HG03139 (cell line): ENCODE measurements around the gene FXYD3.
"Not testable (repeated sequence)": the region's sequence is repeated elsewhere in the genome, so short reads cannot be mapped to it uniquely, and the experiment has no call there.

ENCODE experiments used
- ATAC-seq: cut with Tn5 transposase; IDR thresholded peaks from one replicate; pipeline ENCODE4 v1.9.1; 2021; ENCODE audit not compliant: unreplicated experiment

Gene FXYD3

DNA sequence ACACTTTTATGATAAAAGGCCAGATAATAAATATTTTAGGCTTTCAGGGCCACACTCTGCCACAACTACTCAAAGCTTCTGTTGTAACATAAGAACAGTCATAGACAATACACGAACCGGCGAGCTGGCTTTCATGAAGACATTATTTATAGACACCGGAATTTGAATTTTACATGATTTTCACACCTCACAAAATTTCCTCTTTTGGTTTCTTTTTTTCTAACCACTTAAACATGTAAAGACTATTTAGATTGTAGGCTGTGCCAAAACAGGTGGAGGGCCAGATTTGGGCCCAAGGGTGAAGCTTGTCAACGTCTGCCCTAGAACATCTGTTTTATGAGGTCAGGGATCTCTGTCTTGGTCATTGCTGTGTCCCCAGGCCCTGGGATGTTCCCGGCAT lies 29.7 kb upstream of the FXYD3 start:
- no peak for ATAC-seq

DNA sequence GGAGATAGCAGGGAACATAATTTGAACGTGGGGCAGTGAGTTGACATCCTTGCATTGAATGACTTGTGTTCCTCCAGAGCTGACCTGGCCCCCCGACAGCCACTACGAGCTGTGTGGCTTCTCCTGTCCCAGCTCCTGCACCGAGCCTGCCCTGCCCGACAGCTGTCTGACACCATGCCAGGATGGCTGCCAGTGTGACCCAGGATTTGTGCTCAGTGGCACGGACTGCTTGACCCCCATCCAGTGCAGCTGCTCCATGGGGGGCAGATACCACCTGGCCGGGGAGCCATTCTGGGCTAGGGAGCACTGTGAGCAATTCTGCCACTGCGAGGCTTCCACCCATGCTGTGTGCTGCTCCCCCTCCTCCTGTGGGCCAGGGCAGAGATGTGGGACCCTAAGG lies 29.2 kb upstream of the FXYD3 start:
- ATAC-seq = no peak

DNA sequence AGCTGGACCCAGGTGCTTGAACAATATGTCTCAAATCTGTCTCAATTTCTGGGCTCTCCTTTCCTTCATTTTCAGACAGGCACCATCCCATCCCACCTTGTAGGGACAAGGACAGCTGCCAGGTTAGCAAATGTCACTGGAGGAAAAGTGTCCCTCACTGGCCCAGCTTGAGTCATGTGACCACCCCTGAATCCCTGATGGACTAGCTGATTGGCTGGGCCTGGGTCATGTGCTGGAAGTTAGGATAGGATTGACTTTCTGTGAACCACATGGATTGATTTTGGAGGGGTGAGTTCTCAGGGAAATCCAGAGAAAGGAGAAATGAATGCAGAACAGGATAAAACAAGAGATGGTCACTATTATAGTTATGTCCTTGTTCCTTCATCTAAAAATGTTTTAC lies 28.2 kb upstream of the FXYD3 start:
- ATAC-seq = no peak

- ATAC-seq = no peak
Measured at GRCh38 chr19:35088131-35088913, 27.3 kb upstream of the FXYD3 start.

- no peak for ATAC-seq
Measured at GRCh38 chr19:35089554-35089953, 26.1 kb upstream of the FXYD3 start.

DNA sequence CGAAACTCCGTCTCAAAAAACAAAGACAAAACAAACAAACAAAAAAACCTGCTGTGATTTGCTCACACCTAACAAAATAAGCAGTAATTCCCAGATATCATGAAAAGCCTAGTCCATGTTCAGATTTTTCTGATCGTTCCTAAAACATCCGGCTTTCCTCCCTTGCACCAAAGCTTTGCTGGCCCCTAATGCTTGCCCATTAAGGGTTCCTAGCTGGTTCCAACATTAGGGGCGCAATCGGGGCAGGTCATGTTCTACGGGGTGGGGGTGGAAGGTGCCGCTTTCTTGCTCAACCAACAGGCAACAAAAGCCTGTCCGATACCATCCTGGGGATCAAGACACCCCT lies 25.5 kb upstream of the FXYD3 start:
- ATAC-seq = no peak

DNA sequence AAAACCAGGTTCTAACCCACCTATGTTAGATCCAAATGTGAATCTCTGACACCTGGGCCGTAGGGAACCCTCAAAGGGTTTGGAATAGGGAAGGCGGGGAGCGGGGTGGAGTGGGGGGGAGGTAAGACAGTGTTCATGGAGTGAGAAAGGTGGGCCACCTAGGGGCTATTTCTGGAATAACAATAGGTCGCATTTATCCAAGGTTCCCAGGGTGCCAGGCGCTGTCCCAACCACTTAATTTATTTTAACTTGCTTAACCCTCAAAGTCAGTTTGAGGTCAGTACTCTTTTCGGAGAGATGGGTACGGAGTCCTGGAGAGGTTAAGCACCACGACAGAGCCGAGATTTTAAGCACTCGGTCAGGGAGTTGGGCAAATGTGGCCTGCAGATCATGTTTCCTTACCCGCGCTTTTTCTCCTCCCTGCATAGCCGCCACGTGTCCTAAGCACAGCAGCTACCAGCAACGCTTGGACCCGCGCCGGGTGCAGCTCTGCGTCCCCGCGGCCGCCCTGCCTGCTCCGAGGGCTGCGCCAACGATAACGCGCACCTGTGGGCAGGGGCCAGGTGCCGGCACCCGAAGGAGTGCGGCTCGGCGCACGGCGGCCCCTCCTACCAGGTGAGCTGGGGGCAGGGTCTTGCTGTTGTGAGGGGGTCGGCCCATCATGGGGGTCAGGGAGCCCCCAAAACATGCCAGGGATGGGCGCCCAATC lies 25.0 kb upstream of the FXYD3 start:
- ATAC-seq = no peak

DNA sequence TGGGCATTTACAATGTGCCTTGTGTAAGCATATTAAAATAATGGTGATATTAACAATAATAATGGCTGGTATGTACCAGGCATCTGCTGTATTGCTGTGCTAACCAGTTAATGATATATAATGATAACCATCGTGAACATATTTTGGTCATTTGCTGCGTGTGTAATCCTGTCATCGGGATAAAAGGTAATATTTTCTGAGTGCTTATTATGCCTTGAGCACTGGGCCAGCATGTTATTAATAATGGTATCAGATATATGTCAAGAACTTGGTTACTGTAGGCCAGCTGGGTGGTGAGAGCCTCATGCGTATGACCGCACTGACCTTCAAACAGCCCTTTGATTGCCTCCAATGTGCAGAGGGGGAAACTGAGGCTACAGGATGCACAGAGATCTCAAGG lies 22.2 kb upstream of the FXYD3 start:
- ATAC-seq = no peak

GRCh38 chr19:35093941-35094647 lies 21.5 kb upstream of the FXYD3 start:
- ATAC-seq = no peak

- no peak for ATAC-seq
Measured at GRCh38 chr19:35094656-35095055, 21.0 kb upstream of the FXYD3 start.

DNA sequence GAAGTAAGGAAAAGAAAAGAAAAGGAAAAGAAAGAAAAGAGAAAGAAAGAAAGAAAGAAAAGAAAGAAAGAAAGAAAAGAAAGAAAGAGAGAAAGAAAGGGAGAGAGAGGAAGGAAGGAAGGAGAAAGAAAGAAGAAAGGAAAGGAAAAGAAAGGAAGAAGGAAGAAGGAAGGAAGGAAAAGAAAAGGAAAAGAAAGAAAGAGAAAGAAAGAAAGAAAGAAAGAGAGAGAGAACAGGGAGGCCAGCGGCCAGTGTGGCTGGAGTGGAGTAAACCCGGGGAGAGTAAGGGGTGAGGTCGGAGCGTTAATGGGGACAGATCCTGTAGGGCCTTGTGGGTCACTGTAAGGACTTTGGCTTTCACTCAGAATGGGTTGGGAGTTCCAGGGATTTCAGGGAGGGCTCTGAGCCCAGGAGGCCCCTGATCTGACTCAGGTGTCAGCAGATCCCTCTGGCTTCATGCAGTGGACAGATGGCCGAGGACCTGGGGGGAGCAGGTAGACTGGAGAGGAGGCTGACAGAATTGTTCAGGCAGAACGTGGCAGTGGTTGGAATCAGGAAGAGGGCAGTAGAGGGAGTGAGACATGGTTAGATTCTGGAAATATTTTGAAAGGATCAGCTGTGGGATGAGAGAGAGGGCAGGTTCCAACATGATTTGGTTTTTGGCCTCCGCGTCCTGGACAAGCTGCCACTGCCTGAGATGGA lies 19.8 kb upstream of the FXYD3 start:
- no peak for ATAC-seq

DNA sequence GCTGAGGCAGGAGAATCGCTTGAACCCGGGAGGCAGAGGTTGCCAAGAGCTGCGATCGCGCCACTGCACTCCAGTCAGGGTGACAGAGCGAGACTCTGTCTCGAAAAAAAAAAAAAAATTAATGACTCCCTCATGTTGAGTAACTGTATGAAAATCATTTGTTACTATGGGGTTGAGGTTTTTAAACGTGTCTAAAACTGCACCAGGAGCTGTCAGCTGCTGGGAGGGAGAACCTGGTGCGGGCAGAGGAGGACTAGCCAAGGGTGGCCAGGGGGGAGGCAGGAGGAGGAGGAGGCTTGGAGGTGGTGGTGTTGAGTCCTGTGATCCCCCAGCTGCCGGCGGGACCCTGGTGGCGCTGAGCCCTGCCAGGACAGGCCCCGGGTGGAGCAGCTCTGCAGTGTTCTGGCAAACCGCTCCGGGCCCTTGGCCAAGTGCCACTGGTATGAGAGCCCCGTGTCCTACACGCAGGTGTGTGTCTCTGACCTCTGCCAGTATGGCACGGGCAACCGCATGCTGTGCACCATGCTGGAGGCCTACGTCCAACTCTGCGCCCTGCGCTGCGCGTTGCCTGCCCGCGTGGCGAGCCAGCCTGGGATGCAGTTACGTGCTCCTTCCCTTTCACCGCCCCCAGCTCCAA lies 17.1 kb upstream of the FXYD3 start:
- ATAC-seq = no peak

- no peak for ATAC-seq
Measured at GRCh38 chr19:35099155-35099896, 16.3 kb upstream of the FXYD3 start.

- ATAC-seq = no peak
Measured at GRCh38 chr19:35099897-35100275, 15.7 kb upstream of the FXYD3 start.

DNA sequence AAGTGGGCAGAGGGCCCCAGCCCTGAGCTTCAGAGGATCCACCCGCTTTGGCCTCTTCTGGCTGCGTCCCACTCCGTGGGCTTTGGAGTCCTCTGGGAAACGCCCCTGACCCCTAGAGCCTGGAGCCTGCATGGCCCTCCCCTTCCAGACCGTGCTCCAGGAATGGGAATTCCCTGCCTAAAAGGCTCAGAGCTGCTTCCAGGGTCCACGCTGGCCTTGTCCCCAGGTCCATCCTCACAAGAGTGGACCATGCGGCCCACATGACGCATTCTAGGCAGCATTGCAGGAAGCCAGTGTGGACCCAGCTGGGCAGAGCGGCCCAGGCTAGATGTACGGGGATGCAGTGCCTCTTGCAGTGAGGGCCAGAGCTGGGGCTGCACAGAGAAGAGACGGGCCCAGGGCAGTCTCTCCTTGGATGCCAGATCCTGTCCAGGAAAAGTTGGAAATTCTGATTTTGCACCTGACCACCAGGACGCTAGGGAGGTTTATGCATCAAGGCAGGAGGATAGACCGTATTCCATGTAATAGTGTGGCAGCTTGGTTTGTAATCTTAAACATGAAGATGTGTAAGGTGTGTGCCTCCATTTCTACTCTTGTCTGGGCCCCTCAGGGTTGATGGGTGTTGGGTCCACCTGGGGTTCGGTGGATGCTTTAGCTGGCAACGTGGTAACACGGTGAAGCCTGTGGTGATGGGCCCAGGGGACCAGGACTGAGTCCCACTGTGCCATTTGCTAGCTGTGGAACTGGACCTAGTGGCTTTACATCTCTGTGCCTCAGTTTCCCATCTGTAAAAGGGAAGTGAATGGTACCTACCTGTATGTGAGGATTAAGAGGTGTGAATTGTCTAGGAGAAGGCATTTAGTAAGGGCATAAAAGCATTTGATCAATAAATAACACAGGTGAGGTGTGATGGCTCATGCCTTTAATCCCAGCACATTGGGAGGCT lies 14.8 kb upstream of the FXYD3 start:
- ATAC-seq = no peak

GRCh38 chr19:35101949-35102348 lies 13.7 kb upstream of the FXYD3 start:
- not testable (repeated sequence) for ATAC-seq

DNA sequence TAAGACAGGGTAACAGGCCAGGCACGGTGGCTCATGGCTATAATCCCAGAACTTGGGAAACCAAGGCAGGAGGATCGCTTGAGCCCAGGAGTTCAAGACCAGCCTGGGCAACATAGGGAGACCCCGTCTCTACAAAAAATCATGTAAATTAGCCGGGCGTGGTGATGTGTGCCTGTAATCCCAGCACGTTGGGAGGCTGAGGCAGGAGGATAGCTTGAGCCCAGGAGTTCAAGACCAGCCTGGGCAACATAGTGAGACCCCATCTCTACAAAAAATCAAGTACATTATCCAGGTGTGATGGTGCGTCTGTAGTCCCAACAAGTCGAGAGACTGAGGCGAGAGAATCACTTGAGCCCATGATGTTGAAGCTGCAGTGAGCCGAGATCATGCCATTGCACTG lies 12.0 kb upstream of the FXYD3 start:
- ATAC-seq = not testable (repeated sequence)

DNA sequence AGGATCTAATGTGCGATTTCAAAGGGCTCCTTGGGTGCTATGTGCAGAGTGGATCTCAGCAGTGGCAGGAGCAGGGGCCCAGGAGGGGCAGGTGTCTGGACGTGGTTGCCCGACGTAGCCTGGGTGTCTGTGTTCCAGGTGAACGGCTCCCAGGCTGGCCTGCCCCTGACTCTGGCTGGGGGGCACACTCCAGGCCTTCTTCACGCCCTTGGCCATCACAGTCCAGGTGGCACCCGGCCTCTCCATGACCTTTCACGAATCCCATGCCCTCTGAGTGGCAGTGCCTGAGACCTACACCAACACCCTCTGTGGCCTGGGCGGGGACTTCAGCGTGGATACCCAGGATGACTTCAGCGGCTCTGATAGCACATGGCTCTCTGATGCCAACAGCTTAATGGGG lies 11.3 kb upstream of the FXYD3 start:
- ATAC-seq = no peak

DNA sequence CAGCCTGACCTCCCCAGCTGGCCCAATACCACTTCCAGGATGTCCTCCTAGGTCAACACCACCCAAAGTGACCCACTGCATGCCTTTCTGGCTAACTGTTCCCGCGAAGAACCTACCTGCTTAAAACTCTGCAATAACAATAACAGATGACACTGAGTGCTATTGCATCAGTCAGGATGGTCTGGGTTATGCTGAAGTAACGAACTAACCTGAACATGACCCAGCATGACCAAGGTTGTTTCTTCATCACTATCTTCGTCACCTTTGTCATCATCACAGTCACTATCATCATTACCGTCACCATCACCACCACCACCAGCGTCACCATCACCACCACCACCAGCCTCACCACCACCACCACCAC lies 10.6 kb upstream of the FXYD3 start:
- ATAC-seq = no peak
